ENCODE results near the gene EGLN1. TPM values are rescaled to one million over a fixed set of nuclear protein-coding genes. Genes with fewer than 3 reads are reported as not detected.
"Not testable (repeated sequence)": the region's sequence is repeated elsewhere in the genome, so short reads cannot be mapped to it uniquely, and the experiment has no call there.

The EGLN1 gene
- total RNA-seq, 2 donors from 2014 or later = 40.6 to 42.7 TPM

- H3K27ac ChIP-seq = no peak overlapping the region
- H3K36me3 ChIP-seq = no peaks in the 10 kb centered on the region
- no peak overlapping the region for H3K4me3 ChIP-seq
- TF ChIP-seq CTCF (IDR thresholded peaks at IDR 0.05) = no peak
- DNase-seq (ENCODE audit: low spot score) = no peak
- ATAC-seq (ENCODE audit: insufficient number of reproducible peaks, low FRiP score, low read depth) = no peak
- H3K4me1 ChIP-seq (ENCODE audit: control insufficient read depth in 1 of 2, low read depth in 2 of 2) = no peaks in the 10 kb centered on the region
- H3K27me3 ChIP-seq (replicated peaks; ENCODE audit: insufficient read depth) = no peaks in the 10 kb centered on the region
- no peaks in the 10 kb centered on the region for H3K9me3 ChIP-seq
Observed at GRCh38 chr1:231442735-231443134, 20.6 kb upstream of the EGLN1 start.

GRCh38 chr1:231432996-231433395 is 10.9 kb upstream of the EGLN1 start:
- no peak for DNase-seq (ENCODE audit: low spot score)
- ATAC-seq (ENCODE audit: insufficient number of reproducible peaks, low FRiP score, low read depth) = no peak

GRCh38 chr1:231431665-231432415 is 9.8 kb upstream of the EGLN1 start:
- no peaks in the 10 kb centered on the region for H3K4me1 ChIP-seq (ENCODE audit: control insufficient read depth in 1 of 2, low read depth in 2 of 2)
- no peak for DNase-seq (ENCODE audit: low spot score)

More at GRCh38 chr1:231432996-231433395, 10.9 kb upstream of the EGLN1 start:
- Histone ChIP-seq H3K27me3 (replicated peaks; ENCODE audit: insufficient read depth) (no peaks in the 10 kb centered on the region), H3K4me1 (ENCODE audit: control insufficient read depth in 1 of 2, low read depth in 2 of 2) (no peaks in the 10 kb centered on the region), H3K36me3 (no peaks in the 10 kb centered on the region), H3K4me3 (no peak overlapping the region), H3K9me3 (no peaks in the 10 kb centered on the region), H3K27ac (no peak overlapping the region)
- TF ChIP-seq CTCF (IDR thresholded peaks at IDR 0.05) = no peak

GRCh38 chr1:231430678-231431352 is 8.7 kb upstream of the EGLN1 start:
- not testable (repeated sequence) for H3K27me3 ChIP-seq (replicated peaks; ENCODE audit: insufficient read depth); H3K9me3 ChIP-seq; H3K36me3 ChIP-seq; DNase-seq (ENCODE audit: low spot score); H3K4me1 ChIP-seq (ENCODE audit: control insufficient read depth in 1 of 2, low read depth in 2 of 2); H3K4me3 ChIP-seq; ATAC-seq (ENCODE audit: insufficient number of reproducible peaks, low FRiP score, low read depth); H3K27ac ChIP-seq

More at GRCh38 chr1:231431665-231432415, 9.8 kb upstream of the EGLN1 start:
- Histone ChIP-seq H3K4me3 (no peak overlapping the region), H3K9me3 (no peaks in the 10 kb centered on the region), H3K27me3 (replicated peaks; ENCODE audit: insufficient read depth) (no peaks in the 10 kb centered on the region), H3K36me3 (no peaks in the 10 kb centered on the region), H3K27ac (no peak overlapping the region)
- no peak for TF ChIP-seq CTCF (IDR thresholded peaks at IDR 0.05)
- ATAC-seq (ENCODE audit: insufficient number of reproducible peaks, low FRiP score, low read depth) = no peak

GRCh38 chr1:231428377-231428776 is 6.3 kb upstream of the EGLN1 start:
- TF ChIP-seq CTCF (IDR thresholded peaks at IDR 0.05) = no peak
- H3K9me3 ChIP-seq = no peaks in the 10 kb centered on the region
- H3K36me3 ChIP-seq = no peaks in the 10 kb centered on the region
- no peak for DNase-seq (ENCODE audit: low spot score)
- no peaks in the 10 kb centered on the region for H3K27me3 ChIP-seq (replicated peaks; ENCODE audit: insufficient read depth)
- H3K4me3 ChIP-seq = no peak overlapping the region
- ATAC-seq (ENCODE audit: insufficient number of reproducible peaks, low FRiP score, low read depth) = no peak
- H3K27ac ChIP-seq = no peak overlapping the region
- H3K4me1 ChIP-seq (ENCODE audit: control insufficient read depth in 1 of 2, low read depth in 2 of 2) = peaks cover 0 to 7% of the 10 kb centered on the region in 2 donors

Data from thoracic aorta (tissue), 2 donors.